Right lobe of liver (tissue), 6 donors: ENCODE results near the gene AZU1. TPM values are rescaled to one million over a fixed set of nuclear protein-coding genes. Genes with fewer than 3 reads are reported as not detected.
"Not testable (repeated sequence)": the region's sequence is repeated elsewhere in the genome, so short reads cannot be mapped to it uniquely, and the experiment has no call there.

Experiments used
- ATAC-seq, 4 donors: fragments of 200-7000 bp; cut with Tn5 transposase; one replicate each; pipeline ENCODE4 v1.9.1; 2020; ENCODE audit warnings: mild to moderate bottlenecking in 4 of 4, moderate library complexity in 4 of 4
- DNase-seq, 3 donors: peaks; one replicate each; pipeline ENCODE4 v3.0.0-alpha.2; 2020
- H3K27ac ChIP-seq, 3 donors: fragments of 200-600 bp; one replicate each; pipeline ENCODE4 v1.8.0; 2022
- H3K27me3 ChIP-seq, 2 donors: fragments of 200-600 bp; one replicate each; pipeline ENCODE4 v1.8.0; 2022
- H3K36me3 ChIP-seq, 4 donors: fragments of 200-600 bp; sonication (generic) in 1 of 4; one replicate each; pipeline versions ENCODE4 v1.5.1 to v1.8.0; 2017 to 2022; ENCODE audit warnings: control low read depth in 1 of 4
- H3K4me1 ChIP-seq, 4 donors: fragments of 200-600 bp; sonication (generic) in 1 of 4; one replicate each; pipeline versions ENCODE4 v1.5.1 to v1.8.0; 2017 to 2022; ENCODE audit warnings: control low read depth in 1 of 4
- H3K4me3 ChIP-seq, 3 donors: fragments of 200-600 bp; one replicate each; pipeline ENCODE4 v1.8.0; 2022
- H3K9me3 ChIP-seq, 4 donors: fragments of 200-600 bp; sonication (generic) in 1 of 4; one replicate each; pipeline versions ENCODE4 v1.5.1 to v1.8.0; 2017 to 2022; ENCODE audit warnings: control low read depth in 1 of 4
- POLR2A ChIP-seq: fragments of 450-650 bp; IDR thresholded peaks from one replicate; pipeline ENCODE4 v1.6.1; 2017; ENCODE audit warnings: antibody characterized with exemption, mild to moderate bottlenecking
- WGBS: methylation state at CpG from one replicate; pipeline ENCODE4 v1.1.6; 2018; ENCODE audit warnings: low coverage, low lambda C conversion rate; ENCODE audit not compliant: insufficient coverage; ENCODE audit errors: missing lambda C conversion rate; 5-methylcytosine and 5-hydroxymethylcytosine counted together
- intact Hi-C, 2 donors: fragments of 100-400 bp; cut with DNase I; formaldehyde crosslinking; loops; one replicate each; pipeline versions ENCODE4 v1.11.2 to v1.14.1; 2022
- total RNA-seq, 6 experiments: library from RNA; depleted of rRNA in 2 of 6; stranded (reverse); fragments of >200 nt in 2 of 6; fragmentation: NEBNext Ultra II Directional in 3 of 6; extraction: Animal tissue kit (Norgen Biotek cat#: 25700) in 3 of 6; gene quantifications; one replicate each; pipeline versions ENCODE4 v1.1.0 to v1.2.4, GENCODE V29; 2016 to 2023
- TF ChIP-seq, protein P1 (sequence below), 4 donors: fragments of 200-600 bp in 3 of 4; fragments of 450-650 bp in 1 of 4; IDR thresholded peaks; one replicate each; pipeline versions ENCODE4 v1.5.1 to v1.8.0; 2016 to 2022; ENCODE audit warnings: antibody characterized with exemption in 4 of 4, mild to moderate bottlenecking in 2 of 4
- donor health status: DM: no; HTN: yes; CAD: no.
- donor health status: DM: no; HTN: no; CAD: no.
- donor health status: DM: no; HTN: no; CAD: no.
- donor health status: DM: no; HTN: yes; CAD: no.
- donor health status: DM: no; HTN: yes; CAD: no.

The AZU1 gene
- total RNA-seq, 6 experiments from 2014 or later: 0.15 to 3.6 (median 1.8) TPM; not detected in 3

DNA sequence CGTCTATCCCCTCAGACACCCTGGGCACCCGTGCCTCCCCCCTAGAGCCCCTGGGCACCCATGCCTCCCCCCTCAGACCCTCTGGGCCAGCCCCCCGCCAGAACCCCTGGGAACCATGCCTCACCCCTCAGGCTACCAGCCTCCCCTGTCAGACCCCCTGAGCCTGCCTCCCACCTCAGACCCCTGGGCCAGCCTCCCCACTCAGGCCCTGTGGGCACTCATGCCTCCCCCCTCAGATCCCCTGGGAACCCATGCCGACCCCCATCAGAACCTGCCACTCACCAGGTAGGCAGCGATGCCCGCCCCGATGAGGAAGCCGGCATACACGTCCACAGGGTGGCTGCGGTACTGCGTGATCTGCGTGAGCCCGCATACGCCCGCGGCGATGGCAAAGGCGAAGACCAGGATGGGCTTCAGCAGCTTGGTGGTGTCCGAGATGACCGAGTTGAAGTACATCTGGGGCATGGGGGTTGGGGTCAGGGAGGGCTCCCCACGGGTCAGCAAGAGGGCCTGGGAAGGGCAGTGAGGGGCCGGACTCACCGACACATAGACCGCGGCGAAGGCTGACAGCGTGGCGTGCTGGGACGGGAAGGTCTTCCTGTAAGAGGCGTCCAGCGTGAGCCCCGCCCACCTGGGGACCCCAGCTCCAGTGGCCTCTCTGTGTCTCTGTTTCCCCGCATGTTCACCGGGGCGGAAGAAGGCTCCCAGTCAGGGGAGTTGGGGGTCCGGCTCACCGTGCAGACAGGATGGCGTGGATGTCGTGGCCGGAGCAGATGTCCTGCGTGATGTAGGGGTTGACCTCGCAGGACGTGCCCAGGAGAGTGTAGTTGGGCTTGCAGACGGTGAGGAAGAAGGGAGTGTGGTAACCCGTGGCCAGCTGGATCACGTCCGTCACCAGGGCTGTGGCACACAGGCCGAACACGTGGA is 13.2 kb upstream of the AZU1 start:
- 85% methylated on average over 8 of the region's 49 CpGs for WGBS
- TF ChIP-seq, protein P1, sequence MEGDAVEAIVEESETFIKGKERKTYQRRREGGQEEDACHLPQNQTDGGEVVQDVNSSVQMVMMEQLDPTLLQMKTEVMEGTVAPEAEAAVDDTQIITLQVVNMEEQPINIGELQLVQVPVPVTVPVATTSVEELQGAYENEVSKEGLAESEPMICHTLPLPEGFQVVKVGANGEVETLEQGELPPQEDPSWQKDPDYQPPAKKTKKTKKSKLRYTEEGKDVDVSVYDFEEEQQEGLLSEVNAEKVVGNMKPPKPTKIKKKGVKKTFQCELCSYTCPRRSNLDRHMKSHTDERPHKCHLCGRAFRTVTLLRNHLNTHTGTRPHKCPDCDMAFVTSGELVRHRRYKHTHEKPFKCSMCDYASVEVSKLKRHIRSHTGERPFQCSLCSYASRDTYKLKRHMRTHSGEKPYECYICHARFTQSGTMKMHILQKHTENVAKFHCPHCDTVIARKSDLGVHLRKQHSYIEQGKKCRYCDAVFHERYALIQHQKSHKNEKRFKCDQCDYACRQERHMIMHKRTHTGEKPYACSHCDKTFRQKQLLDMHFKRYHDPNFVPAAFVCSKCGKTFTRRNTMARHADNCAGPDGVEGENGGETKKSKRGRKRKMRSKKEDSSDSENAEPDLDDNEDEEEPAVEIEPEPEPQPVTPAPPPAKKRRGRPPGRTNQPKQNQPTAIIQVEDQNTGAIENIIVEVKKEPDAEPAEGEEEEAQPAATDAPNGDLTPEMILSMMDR (IDR thresholded peaks at IDR 0.05): no peak
- TF ChIP-seq POLR2A: no peak
- Histone ChIP-seq H3K9me3 (no peaks in the 10 kb centered on the region), H3K4me1 (no peaks in the 10 kb centered on the region), H3K4me3 (no peak overlapping the region), H3K27ac (no peak overlapping the region), H3K27me3 (no peaks in the 10 kb centered on the region), H3K36me3 (peaks cover 11 to 29% (median 19%) of the 10 kb centered on the region in 4 donors)
- peak in 3 of 4 donors; percentile 3 to 28 (median 5) for ATAC-seq
- DNase-seq: no peak
- intact Hi-C loops: no loop called here

DNA sequence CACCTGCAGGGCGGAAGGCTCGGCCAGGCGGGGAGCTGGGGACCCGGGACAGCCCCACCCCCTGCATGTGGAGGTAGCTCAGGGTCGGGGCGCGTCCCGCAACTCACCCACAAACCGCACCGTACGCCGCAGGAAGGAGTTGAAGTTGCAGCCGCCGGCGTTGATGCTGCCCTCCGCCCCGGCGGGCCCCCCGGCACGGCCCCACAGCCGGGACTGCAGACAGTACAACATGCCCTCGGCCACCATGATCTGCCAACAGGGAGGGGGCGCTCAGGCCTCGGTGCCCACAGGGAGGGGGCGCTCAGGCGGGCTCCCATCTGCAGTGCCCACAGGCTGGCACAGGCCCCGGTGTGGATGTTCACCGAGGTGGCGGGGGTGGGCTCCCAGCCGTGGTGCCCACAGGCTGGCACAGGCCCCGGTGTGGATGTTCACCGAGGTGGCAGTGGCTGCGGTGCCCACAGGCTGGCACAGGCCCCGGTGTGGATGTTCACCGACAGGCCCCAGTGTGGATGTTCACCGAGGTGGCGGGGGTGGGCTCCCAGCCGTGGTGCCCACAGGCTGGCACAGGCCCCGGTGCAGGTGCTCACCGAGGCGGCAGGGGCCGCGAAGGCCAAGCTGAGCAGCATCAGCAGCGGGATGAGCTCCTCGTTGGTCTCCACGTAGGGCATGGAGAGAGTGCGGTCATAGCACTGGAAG is 12.4 kb upstream of the AZU1 start:
- Histone ChIP-seq H3K9me3 (no peaks in the 10 kb centered on the region), H3K27ac (no peak overlapping the region), H3K36me3 (peaks cover 8 to 21% (median 13%) of the 10 kb centered on the region in 4 donors), H3K4me1 (no peaks in the 10 kb centered on the region), H3K27me3 (no peaks in the 10 kb centered on the region), H3K4me3 (no peak overlapping the region)
- DNase-seq (no peak), ATAC-seq (peak in 2 of 4 donors; percentile 3 to 13)
- no peak for TF ChIP-seq POLR2A
- TF ChIP-seq, protein P1 (IDR thresholded peaks at IDR 0.05): no peak
- WGBS: no CpG with 5 or more reads among the region's 47 CpGs
- intact Hi-C loops: no loop called here

DNA sequence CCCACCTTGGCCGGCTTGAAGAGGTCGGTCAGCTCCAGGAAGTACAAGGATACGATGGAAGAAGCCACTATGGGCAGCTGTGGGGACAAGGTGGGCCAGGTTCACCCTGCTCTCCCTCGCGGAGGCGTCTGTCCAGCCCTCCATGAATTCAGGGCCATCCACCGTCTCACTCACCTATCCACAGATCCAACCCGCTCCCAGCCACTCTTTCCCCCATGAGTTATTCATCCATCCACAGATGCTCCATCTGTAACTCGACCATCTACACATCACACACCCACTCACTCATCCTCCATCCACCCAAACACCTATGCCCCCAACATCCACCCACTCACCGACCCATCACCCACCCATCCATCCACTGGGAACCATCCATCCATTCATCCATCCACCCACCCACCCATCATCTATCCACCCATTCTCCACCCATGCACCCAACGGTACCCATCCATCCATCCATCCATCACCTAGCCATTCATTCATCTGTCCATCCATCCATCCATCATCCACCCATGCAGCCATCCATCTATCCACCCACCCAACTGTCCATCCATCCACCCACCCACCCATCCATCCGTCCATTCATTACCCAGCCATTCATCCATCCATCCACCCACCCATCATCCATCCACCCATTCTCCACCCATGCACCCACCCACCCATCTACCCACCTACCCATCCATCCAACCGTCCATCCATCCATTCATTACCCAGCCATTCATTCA is 11.7 kb upstream of the AZU1 start:
- Histone ChIP-seq H3K4me1 (no peaks in the 10 kb centered on the region), H3K9me3 (no peaks in the 10 kb centered on the region), H3K27ac (no peak overlapping the region), H3K4me3 (no peak overlapping the region), H3K27me3 (no peaks in the 10 kb centered on the region), H3K36me3 (peaks cover 3 to 14% (median 6%) of the 10 kb centered on the region in 4 donors)
- no peak for DNase-seq
- intact Hi-C loops: no loop called here
- TF ChIP-seq POLR2A: no peak
- TF ChIP-seq, protein P1 (IDR thresholded peaks at IDR 0.05): no peak
- ATAC-seq: no peak
- WGBS: 98% methylated on average over 5 of the region's 13 CpGs

DNA sequence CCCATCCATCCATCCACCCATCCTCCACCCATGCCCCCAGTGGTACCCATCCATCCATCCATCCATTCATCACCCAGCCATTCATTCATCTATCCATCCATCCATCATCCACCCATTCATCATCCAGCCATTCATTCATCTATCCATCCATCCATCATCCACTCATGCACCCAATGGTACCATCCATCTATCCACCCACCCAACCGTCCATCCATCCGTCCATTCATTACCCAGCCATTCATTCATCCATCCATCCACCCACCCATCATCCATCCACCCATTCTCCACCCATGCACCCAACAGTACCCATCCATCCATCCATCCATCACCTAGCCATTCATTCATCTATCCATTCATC is 11.2 kb upstream of the AZU1 start:
- ATAC-seq: no peak
- Histone ChIP-seq H3K27me3 (no peaks in the 10 kb centered on the region), H3K36me3 (peaks cover 0 to 9% (median 2%) of the 10 kb centered on the region in 4 donors), H3K4me3 (no peak overlapping the region), H3K9me3 (no peaks in the 10 kb centered on the region), H3K4me1 (peaks cover 0 to 1% (median 0%) of the 10 kb centered on the region in 4 donors), H3K27ac (no peak overlapping the region)
- DNase-seq: no peak
- intact Hi-C loops: no loop called here
- WGBS: 70% methylated on average over 2 of the region's 2 CpGs
- TF ChIP-seq, protein P1 (IDR thresholded peaks at IDR 0.05): no peak
- TF ChIP-seq POLR2A: no peak

DNA sequence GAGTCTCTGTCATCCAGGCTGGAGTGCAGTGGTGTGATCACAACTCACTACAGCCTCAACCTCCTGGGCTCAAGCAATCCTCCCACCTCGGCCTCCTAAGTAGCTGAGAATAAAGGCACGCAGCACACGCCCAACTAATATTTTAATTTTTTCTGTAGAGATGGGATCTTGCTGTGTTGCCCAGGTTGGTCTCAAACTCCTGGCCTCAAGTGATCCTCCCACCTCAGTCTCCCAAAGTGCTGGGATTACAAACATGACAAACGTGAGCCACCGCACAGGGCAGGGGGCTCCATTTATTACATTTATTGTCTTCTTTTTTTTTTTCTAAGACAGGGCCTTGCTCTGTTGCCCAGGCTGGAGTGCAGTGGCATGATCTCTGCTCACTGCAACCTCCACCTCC is 7.4 kb upstream of the AZU1 start:
- H3K4me3 ChIP-seq, H3K9me3 ChIP-seq, H3K27ac ChIP-seq, H3K36me3 ChIP-seq, H3K4me1 ChIP-seq, intact Hi-C loops, DNase-seq, ATAC-seq, H3K27me3 ChIP-seq: not testable (repeated sequence)
- WGBS: 78% methylated on average over 3 of the region's 5 CpGs
